ENCODE measurements around the gene KRTAP10-7.
"Not testable (repeated sequence)": the region's sequence is repeated elsewhere in the genome, so short reads cannot be mapped to it uniquely, and the experiment has no call there.

KRTAP10-7 gene

GRCh38 chr21:44636209-44637017 lies 36.0 kb downstream of the KRTAP10-7 start:
- no peak for DNase-seq (ENCODE audit: low spot score)

- no peak for DNase-seq (ENCODE audit: low spot score)
Observed at GRCh38 chr21:44637018-44637850, 36.8 kb downstream of the KRTAP10-7 start, which contains the start of gene KRTAP10-10. KRTAP10-10 (plus strand) TSS chr21:44637356; CDS start chr21:44637418, 62 bp downstream.

GRCh38 chr21:44637851-44638348 lies 37.5 kb downstream of the KRTAP10-7 start:
- not testable (repeated sequence) for DNase-seq (ENCODE audit: low spot score)

GRCh38 chr21:44638506-44639330 lies 38.3 kb downstream of the KRTAP10-7 start:
- DNase-seq (ENCODE audit: low spot score): not testable (repeated sequence)

- DNase-seq (ENCODE audit: low spot score): no peak
Observed at GRCh38 chr21:44639331-44639655, 38.9 kb downstream of the KRTAP10-7 start.

- no peak for DNase-seq (ENCODE audit: low spot score)
Observed at GRCh38 chr21:44640761-44641160, 40.4 kb downstream of the KRTAP10-7 start.

- no peak for DNase-seq (ENCODE audit: low spot score)
Observed at GRCh38 chr21:44643741-44644310, 43.4 kb downstream of the KRTAP10-7 start.

- no peak for DNase-seq (ENCODE audit: low spot score)
Observed at GRCh38 chr21:44644878-44645277, 44.5 kb downstream of the KRTAP10-7 start.

GRCh38 chr21:44646366-44647221 lies 46.2 kb downstream of the KRTAP10-7 start, which contains the start of gene KRTAP10-11:
KRTAP10-11 (plus strand) TSS chr21:44646414; CDS start chr21:44646459, 45 bp downstream.
- not testable (repeated sequence) for DNase-seq (ENCODE audit: low spot score)

GRCh38 chr21:44647222-44647552 lies 46.8 kb downstream of the KRTAP10-7 start:
- DNase-seq (ENCODE audit: low spot score): no peak

- DNase-seq (ENCODE audit: low spot score): no peak
Observed at GRCh38 chr21:44648557-44649311, 48.3 kb downstream of the KRTAP10-7 start.

GRCh38 chr21:44649521-44650100 lies 49.2 kb downstream of the KRTAP10-7 start:
- DNase-seq (ENCODE audit: low spot score): no peak

- no peak for DNase-seq (ENCODE audit: low spot score)
Observed at GRCh38 chr21:44650265-44650972, 50.0 kb downstream of the KRTAP10-7 start.

- no peak for DNase-seq (ENCODE audit: low spot score)
Observed at GRCh38 chr21:44650973-44651675, 50.7 kb downstream of the KRTAP10-7 start.

Measured in RKO (cell line).